OCI-LY1 (cell line): ENCODE data around the gene CRTAC1.

Experiments used
- H2AFZ ChIP-seq: fragments of 200-600 bp; sonication (generic), shearing (Covaris generic); 2 replicates; pipeline ENCODE4 v1.6.0; 2014; ENCODE audit warnings: antibody characterized with exemption, mild to moderate bottlenecking, low read length
- H3F3A ChIP-seq: fragments of 200-600 bp; sonication (generic), shearing (Covaris generic); 2 replicates; pipeline ENCODE4 v1.6.0; 2014; ENCODE audit warnings: mild to moderate bottlenecking, antibody characterized with exemption, low read length, moderate library complexity; ENCODE audit not compliant: insufficient read depth
- H3K27ac ChIP-seq: fragments of 200-600 bp; sonication (generic); 2 replicates; pipeline ENCODE4 v1.5.1; 2014; ENCODE audit warnings: low read length, mixed run types, mild to moderate bottlenecking, low read depth; ENCODE audit not compliant: poor library complexity, severe bottlenecking
- H3K27me3 ChIP-seq: fragments of 200-600 bp; sonication (generic); 2 replicates; pipeline ENCODE4 v1.6.0; 2014; ENCODE audit warnings: antibody characterized with exemption, mild to moderate bottlenecking, low read length, moderate library complexity; ENCODE audit not compliant: insufficient read depth
- H3K36me3 ChIP-seq: fragments of 200-600 bp; sonication (generic); 2 replicates; pipeline ENCODE4 v1.6.1; 2014; ENCODE audit warnings: mild to moderate bottlenecking, antibody characterized with exemption, low read length, moderate library complexity, mixed read lengths; ENCODE audit not compliant: insufficient read depth
- H3K4me1 ChIP-seq: fragments of 200-600 bp; sonication (generic); 2 replicates; pipeline ENCODE4 v1.5.1; 2014; ENCODE audit warnings: mild to moderate bottlenecking, low read length, moderate library complexity; ENCODE audit not compliant: insufficient read depth, severe bottlenecking
- H3K4me2 ChIP-seq: fragments of 200-600 bp; sonication (generic), shearing (Covaris generic); 2 replicates; pipeline ENCODE4 v1.6.1; 2014; ENCODE audit warnings: low read length
- H3K4me3 ChIP-seq: fragments of 200-600 bp; sonication (generic); 2 replicates; pipeline ENCODE4 v1.5.1; 2014; ENCODE audit warnings: low read length, low read depth, mild to moderate bottlenecking, mixed read lengths; ENCODE audit not compliant: poor library complexity, severe bottlenecking
- H3K79me2 ChIP-seq: fragments of 200-600 bp; shearing (Covaris generic); 2 replicates; pipeline ENCODE4 v1.6.1; 2016; ENCODE audit warnings: mixed run types, low read length, mixed read lengths; ENCODE audit not compliant: insufficient read depth
- H3K9ac ChIP-seq: fragments of 200-600 bp; sonication (generic), shearing (Covaris generic); 2 replicates; pipeline ENCODE4 v1.6.1; 2014; ENCODE audit warnings: mild to moderate bottlenecking, low read length, mixed read lengths
- H3K9me2 ChIP-seq: fragments of 200-600 bp; sonication (generic), shearing (Covaris generic); 2 replicates; pipeline ENCODE4 v1.6.1; 2014; ENCODE audit warnings: low read depth, mild to moderate bottlenecking, low read length, mixed read lengths
- H3K9me3 ChIP-seq: fragments of 200-600 bp; shearing (Covaris generic); 2 replicates; pipeline ENCODE4 v1.6.1; 2014; ENCODE audit warnings: low read length, mixed read lengths
- H4K20me1 ChIP-seq: fragments of 200-600 bp; sonication (generic), shearing (Covaris generic); 2 replicates; pipeline ENCODE4 v1.6.0; 2016; ENCODE audit warnings: mild to moderate bottlenecking, low read length; ENCODE audit not compliant: insufficient read depth
- EZH2 ChIP-seq: fragments of 200-600 bp; sonication (generic), shearing (Covaris generic); IDR thresholded peaks from 2 replicates; pipeline ENCODE4 v1.8.0; 2017; ENCODE audit warnings: borderline replicate concordance, mixed run types, mild to moderate bottlenecking, antibody characterized with exemption, low read length, moderate library complexity, mixed read lengths
- TF ChIP-seq, protein P1 (sequence below): fragments of 200-600 bp; sonication (generic), shearing (Covaris generic); IDR thresholded peaks from 2 replicates; pipeline ENCODE4 v1.5.1; 2017; ENCODE audit warnings: mild to moderate bottlenecking, antibody characterized with exemption, low read length, moderate library complexity, mixed read lengths

Gene CRTAC1

DNA sequence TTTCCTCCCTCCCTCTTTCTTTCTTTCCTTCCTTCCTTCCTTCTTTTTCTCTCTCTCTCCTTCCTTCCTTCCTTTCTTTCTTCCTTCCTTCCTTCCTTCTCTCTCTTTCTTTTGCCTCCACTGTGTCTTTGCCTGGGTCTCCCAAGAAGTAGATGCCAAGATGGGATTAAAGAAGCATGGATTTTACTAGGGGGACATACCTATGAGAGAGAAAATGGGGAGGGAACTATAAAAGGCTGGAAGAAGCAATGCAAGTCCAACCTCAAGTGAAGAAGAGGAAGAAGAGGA lies 33.3 kb upstream of the CRTAC1 start:
- Histone ChIP-seq H3F3A (no peaks in the 10 kb centered on the region), H3K27me3 (no peaks in the 10 kb centered on the region), H3K9ac (no peak overlapping the region), H3K4me2 (no peak overlapping the region), H3K9me3 (no peaks in the 10 kb centered on the region), H3K4me1 (no peaks in the 10 kb centered on the region), H3K9me2 (no peaks in the 10 kb centered on the region), H3K36me3 (no peaks in the 10 kb centered on the region), H2AFZ (no peak overlapping the region), H3K27ac (no peak overlapping the region), H3K4me3 (no peak overlapping the region), H4K20me1 (no peaks in the 10 kb centered on the region), H3K79me2 (no peaks in the 10 kb centered on the region)
- TF ChIP-seq, protein P1, sequence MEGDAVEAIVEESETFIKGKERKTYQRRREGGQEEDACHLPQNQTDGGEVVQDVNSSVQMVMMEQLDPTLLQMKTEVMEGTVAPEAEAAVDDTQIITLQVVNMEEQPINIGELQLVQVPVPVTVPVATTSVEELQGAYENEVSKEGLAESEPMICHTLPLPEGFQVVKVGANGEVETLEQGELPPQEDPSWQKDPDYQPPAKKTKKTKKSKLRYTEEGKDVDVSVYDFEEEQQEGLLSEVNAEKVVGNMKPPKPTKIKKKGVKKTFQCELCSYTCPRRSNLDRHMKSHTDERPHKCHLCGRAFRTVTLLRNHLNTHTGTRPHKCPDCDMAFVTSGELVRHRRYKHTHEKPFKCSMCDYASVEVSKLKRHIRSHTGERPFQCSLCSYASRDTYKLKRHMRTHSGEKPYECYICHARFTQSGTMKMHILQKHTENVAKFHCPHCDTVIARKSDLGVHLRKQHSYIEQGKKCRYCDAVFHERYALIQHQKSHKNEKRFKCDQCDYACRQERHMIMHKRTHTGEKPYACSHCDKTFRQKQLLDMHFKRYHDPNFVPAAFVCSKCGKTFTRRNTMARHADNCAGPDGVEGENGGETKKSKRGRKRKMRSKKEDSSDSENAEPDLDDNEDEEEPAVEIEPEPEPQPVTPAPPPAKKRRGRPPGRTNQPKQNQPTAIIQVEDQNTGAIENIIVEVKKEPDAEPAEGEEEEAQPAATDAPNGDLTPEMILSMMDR, result no peak
- no peak for TF ChIP-seq EZH2

DNA sequence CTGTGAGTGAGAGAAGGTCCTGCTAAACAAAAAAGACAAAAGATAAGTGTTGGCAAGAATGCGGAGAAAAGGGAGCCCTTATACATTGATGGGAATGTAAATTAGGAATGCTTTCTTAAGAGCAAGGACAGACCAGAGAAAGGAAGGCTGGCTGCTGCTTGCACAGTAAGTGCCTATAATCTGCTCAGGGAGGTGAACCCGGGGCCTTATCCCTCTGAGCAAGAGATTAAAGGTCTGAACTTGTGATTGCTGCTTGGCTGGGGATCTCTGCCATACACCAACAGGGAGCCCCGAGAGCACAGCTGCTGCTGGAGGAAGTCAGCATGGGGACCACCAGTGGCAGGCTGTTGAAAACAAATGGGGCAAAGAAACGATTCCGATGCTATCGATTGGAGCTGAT lies 32.0 kb upstream of the CRTAC1 start:
- no peak for TF ChIP-seq EZH2
- TF ChIP-seq, protein P1, result no peak
- Histone ChIP-seq H3K4me3 (no peak overlapping the region), H3K27ac (no peak overlapping the region), H3K9me2 (no peaks in the 10 kb centered on the region), H2AFZ (no peak overlapping the region), H3K79me2 (no peaks in the 10 kb centered on the region), H3K36me3 (no peaks in the 10 kb centered on the region), H3K9ac (no peak overlapping the region), H3K9me3 (no peaks in the 10 kb centered on the region), H3K4me2 (no peak overlapping the region), H3K4me1 (no peaks in the 10 kb centered on the region), H3K27me3 (no peaks in the 10 kb centered on the region), H4K20me1 (no peaks in the 10 kb centered on the region), H3F3A (no peaks in the 10 kb centered on the region)

DNA sequence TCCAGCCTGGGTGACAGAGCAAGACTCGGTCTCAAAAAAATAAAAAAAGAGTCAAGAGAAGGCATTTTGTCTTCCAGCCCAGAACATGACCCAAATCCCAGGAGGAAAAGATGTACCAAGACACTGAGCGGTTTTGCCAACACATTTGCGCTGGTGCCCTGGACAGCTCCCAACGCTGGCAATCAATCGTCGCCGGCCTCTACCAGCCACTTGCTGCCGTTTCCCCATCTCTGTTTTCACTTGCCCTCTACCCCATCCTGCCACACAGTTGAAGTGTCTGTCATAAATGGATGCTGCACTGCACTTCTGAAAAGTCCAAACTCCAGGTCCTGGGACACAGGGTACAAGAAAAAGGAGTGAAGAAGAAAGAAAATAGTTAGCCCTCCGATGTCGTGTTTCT lies 29.7 kb upstream of the CRTAC1 start:
- Histone ChIP-seq H2AFZ (no peak overlapping the region), H3K36me3 (no peaks in the 10 kb centered on the region), H3K4me1 (no peaks in the 10 kb centered on the region), H3K27ac (no peak overlapping the region), H3F3A (no peaks in the 10 kb centered on the region), H3K9me2 (no peaks in the 10 kb centered on the region), H3K4me2 (no peak overlapping the region), H4K20me1 (no peaks in the 10 kb centered on the region), H3K27me3 (no peaks in the 10 kb centered on the region), H3K9ac (no peak overlapping the region), H3K9me3 (no peaks in the 10 kb centered on the region), H3K4me3 (no peak overlapping the region), H3K79me2 (no peaks in the 10 kb centered on the region)
- TF ChIP-seq, protein P1, result no peak
- no peak for TF ChIP-seq EZH2
